ENCODE results near the gene ABRAXAS1. TPM values are rescaled to one million over a fixed set of nuclear protein-coding genes. Genes with fewer than 3 reads are reported as not detected.

ABRAXAS1 gene
- total and polyA plus RNA-seq, 2 of the 13 experiments (the other 11 are each of a cell fraction or from before 2014, with no cell fraction given) = 14.1 to 14.7 TPM

GRCh38 chr4:83490876-83491450, 6.1 kb upstream of the ABRAXAS1 start:
- Histone ChIP-seq H4K20me1 (ENCODE audit: insufficient read depth, low read length) (no peaks in the 10 kb centered on the region), H3K9me3 (ENCODE audit: low read length) (no peaks in the 10 kb centered on the region), H3K4me1 (ENCODE audit: insufficient read depth, low read length) (peaks cover 23% of the 10 kb centered on the region), H3K9ac (ENCODE audit: insufficient read depth, low read depth, low read length) (no peak overlapping the region), H3K4me3 (replicated peaks in 1 of 3; ENCODE audit: insufficient read depth in 1 of 3, low read depth in 2 of 3, low read length in 3 of 3) (no peak overlapping the region), H3K36me3 (replicated peaks in 1 of 2; ENCODE audit: control insufficient read depth in 1 of 2, insufficient read depth in 2 of 2, low read length in 2 of 2) (no peaks in the 10 kb centered on the region), H3K79me2 (ENCODE audit: insufficient read depth, low read length) (no peaks in the 10 kb centered on the region), H3K27me3 (ENCODE audit: control insufficient read depth in 1 of 2, insufficient read depth in 2 of 2, low read length in 2 of 2) (no peaks in the 10 kb centered on the region), H3K27ac (ENCODE audit: extremely low read length, insufficient read depth, low read length) (no peak overlapping the region), H2AFZ (ENCODE audit: low read length) (no peak overlapping the region), H3K4me2 (ENCODE audit: low read depth, low read length) (no peak overlapping the region)
- peak; percentile 45; the same call in 1 of the 2 replicates for TF ChIP-seq STAG1 (CRISPR knock-in tag; IDR thresholded peaks at IDR 0.05)
- no peak for TF ChIP-seq ZNF33A (CRISPR knock-in tag; IDR thresholded peaks at IDR 0.05; ENCODE audit: borderline replicate concordance)
- peak; percentile 53 for TF ChIP-seq SMC3 (IDR thresholded peaks at IDR 0.05; ENCODE audit: low read length)
- TF ChIP-seq CTCF (CRISPR knock-in tag; IDR thresholded peaks at IDR 0.05) = peak; percentile 59
- TF ChIP-seq ATRX (CRISPR knock-in tag; IDR thresholded peaks at IDR 0.05; ENCODE audit: borderline replicate concordance) = no peak
- in situ Hi-C loops (cut with HindIII; ENCODE audit: extremely low pct_ligation_motif_present, low pct_unique_long_range_greater_than_20kb) = no loop called here
- no TSS peak for BruUV-seq (replicated peaks)
- intact Hi-C loops (cut with micrococcal nuclease; ENCODE audit: unreplicated experiment) = loop anchor here (1.0 kb wide), 1 partner anchor 149 kb away; no protein-coding TSS in a partner anchor
- ATAC-seq = no peak
- FAIRE-seq = no peak
- CTCF ChIA-PET (ENCODE audit: low intra/inter-chr PET ratio, low total read pairs) = interaction anchor here (3.9 kb wide), 1 partner anchor 149 kb away, joined by 14 read pairs; no protein-coding TSS in a partner anchor
- DNase-seq (ENCODE audit: low spot score) = peak; percentile 34
- POLR2A ChIA-PET = interaction anchor here (0.9 kb wide), 1 partner anchor 478 kb away, joined by 3 read pairs; no protein-coding TSS in a partner anchor
- WGBS (ENCODE audit: low lambda C conversion rate) = 3% methylated on average over 1 of the region's 1 CpG

Data from HepG2 (cell line).